KOPT-K1 (cell line): ENCODE data around the gene UTY.

Experiments used
- H3K27ac ChIP-seq: fragments of 200-600 bp; sonication (generic); 2 replicates; pipeline ENCODE4 v1.5.1; 2016; ENCODE audit warnings: antibody characterized with exemption, mild to moderate bottlenecking, low read depth, low read length; ENCODE audit not compliant: poor library complexity, severe bottlenecking
- H3K36me3 ChIP-seq: fragments of 200-600 bp; sonication (generic); 2 replicates; pipeline ENCODE4 v1.5.1; 2017; ENCODE audit warnings: antibody characterized with exemption, mild to moderate bottlenecking, low read length, moderate library complexity; ENCODE audit not compliant: insufficient read depth
- H3K9me3 ChIP-seq: fragments of 200-600 bp; sonication (generic); 2 replicates; pipeline ENCODE4 v1.5.1; 2017; ENCODE audit warnings: antibody characterized with exemption, low read length, mild to moderate bottlenecking; ENCODE audit not compliant: insufficient read depth, poor library complexity, severe bottlenecking

Gene UTY

DNA sequence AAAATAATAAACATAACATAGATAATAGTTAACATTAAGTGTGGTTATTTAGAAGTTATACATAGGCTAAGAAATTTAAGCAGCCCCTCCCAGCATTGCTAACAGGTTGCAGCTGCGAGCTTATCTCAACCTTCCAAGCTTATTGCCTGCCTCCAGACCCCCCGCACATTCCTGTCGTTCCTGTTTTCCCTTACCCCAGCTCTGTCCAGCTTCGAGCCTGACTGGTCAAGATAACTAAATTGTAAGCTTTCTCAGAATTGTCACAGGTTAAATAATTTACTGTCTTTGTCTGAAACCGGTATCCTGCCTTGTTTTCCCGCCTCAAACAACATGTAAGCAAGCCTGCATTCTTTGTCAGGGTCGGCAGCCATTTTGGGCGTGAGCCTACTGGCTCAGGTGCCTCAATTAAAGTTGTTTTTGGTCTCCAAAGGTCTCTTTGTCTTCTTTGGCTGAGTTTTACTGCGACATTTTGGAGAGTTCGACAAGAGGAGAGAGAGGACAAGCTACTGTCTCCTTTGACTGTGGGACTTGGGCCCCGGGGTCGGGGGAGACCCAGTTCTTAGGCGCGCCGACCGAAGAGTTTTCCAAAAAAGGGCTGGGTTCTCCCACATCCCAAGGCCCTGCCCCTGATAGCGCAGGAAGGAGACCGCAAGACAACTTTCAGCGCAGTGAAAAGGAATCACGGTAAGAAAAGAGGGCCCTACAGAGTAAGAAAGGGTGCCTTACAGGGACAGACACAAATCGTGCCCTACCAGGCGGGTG, 44.4 kb downstream of the UTY start:
- Histone ChIP-seq H3K36me3 (peaks cover 40% of the 10 kb centered on the region), H3K9me3 (peaks cover 27% of the 10 kb centered on the region), H3K27ac (peak overlapping the region; percentile 94)

DNA sequence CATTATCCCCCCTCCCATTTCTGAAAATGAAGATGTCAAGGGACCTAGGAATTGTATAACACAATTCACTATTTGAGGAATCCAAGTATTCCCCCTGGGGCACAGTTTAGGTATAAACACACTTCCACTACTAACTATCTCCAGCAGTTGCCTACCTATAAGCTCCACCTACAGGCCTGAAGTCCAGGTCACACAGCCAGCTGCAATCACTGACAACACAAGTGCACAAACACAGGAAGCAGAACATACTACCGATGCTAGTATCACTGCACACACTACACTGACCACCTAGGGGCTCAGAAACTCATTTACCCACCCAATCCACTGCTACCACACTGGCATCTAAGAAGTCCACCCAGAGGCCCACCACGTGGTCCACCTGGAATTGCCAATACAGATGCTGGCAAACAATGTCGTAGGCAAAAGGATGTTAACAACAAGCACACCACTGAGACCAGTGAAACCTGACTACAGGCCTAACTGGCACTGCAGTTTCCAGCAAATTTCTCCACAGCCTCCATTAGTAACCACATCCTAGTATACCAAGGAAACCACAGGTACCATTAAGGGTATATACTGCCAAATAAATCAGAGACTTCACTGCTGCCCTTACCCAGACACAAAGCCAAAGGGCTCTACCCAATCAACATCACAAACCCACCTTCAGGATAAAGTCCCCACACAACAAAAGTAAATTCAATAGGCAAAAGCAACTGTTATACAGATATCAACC, 47.4 kb downstream of the UTY start:
- Histone ChIP-seq H3K9me3 (peaks cover 56% of the 10 kb centered on the region), H3K36me3 (peaks cover 53% of the 10 kb centered on the region), H3K27ac (no peak overlapping the region)

DNA sequence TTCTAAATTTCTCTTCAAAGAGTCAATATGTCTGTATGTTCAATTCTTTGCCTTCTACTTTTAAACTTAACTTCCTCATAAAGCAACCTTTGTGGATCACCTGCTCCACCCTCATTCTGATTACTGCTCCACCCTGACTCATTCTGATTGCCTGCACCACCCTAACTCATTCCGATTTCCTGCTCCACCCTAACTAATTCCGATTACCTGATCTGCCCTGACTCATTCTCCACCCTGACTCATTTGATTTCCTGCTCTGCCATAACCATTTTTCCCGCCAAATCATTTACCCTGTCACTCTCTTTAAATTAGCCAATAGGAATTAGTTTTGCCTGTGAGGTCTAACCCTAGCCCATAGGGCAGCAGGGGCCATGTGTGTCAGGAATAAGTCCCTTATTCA, 50.3 kb downstream of the UTY start:
- Histone ChIP-seq H3K9me3 (peaks cover 70% of the 10 kb centered on the region), H3K36me3 (peaks cover 76% of the 10 kb centered on the region), H3K27ac (no peak overlapping the region)

DNA sequence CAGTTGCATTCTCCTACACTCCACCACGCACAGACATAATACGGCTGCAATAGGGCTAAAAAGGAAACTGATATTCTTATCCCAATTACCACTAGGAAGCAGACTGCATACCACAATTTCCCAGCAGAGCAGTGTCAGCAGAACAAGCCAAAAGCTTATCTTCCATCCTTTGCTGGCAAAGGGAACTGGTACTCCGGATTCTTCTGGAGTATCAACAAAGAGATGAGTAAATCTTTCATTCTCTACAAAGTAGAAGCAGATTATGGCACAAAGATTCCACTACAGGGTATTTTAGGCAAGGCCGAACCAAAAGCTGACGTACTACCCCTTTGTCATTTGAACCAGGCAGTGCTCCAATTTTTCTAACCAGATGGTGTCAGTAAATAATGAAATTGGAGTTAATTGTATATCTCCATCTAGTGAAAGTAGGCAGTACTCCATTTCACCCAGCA, 56.5 kb downstream of the UTY start:
- no peak overlapping the region for H3K27ac ChIP-seq
- peaks cover 60% of the 10 kb centered on the region for H3K36me3 ChIP-seq
- H3K9me3 ChIP-seq = peaks cover 23% of the 10 kb centered on the region

DNA sequence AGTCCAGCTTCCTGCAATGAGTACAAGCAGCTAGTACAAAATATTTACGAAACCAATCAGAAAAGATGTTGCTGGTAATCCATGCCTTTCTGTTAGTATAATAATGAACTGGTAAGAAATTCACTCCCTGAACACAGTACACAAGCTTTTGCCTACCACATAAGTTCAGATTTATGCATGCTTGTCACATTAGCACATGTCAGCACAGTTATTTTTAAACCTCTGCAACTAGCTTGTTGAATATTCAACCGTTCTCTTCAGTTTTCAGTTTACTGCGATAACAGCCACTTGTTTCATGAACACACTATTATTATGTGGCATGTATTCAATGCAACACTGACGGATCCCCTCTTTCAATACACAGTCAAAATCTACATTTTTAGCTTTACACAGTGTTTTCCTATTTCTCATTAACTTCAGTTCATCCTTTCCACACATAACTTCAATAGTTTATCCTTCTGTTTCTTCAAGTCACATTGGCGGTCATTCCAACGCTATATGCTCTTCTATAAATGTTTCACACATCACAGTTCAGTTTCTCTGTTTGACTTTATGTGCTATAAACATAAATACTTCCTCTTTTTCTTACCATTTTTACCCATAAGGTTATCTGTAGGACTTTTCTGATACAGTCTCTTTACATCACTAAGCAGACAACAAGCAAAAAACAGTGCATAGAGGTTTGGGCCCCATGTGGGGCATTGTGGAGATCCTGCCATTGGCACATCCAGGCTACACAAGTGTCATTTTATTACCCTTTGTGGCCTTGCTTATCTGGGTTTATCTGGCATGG, 62.8 kb downstream of the UTY start:
- Histone ChIP-seq H3K36me3 (peaks cover 32% of the 10 kb centered on the region), H3K9me3 (no peaks in the 10 kb centered on the region), H3K27ac (no peak overlapping the region)

DNA sequence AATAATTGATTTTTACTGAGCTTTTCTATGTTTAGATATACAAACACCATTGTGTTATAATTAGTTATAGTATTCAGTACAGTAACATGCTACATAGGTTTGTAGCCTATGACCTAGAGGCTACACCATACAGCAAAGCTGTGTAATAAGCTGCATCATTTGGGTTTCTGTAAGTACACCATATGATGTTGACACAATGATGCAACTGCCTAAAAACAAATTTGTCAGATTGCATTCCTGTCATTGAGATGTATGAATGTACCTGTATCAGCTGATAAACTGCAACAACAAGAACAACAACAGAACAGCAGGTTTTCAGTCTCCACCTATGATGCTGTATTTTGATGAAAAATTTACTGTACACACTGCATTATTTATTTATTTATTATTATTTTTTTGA, 64.3 kb downstream of the UTY start:
- Histone ChIP-seq H3K27ac (no peak overlapping the region), H3K36me3 (peaks cover 47% of the 10 kb centered on the region), H3K9me3 (no peaks in the 10 kb centered on the region)

DNA sequence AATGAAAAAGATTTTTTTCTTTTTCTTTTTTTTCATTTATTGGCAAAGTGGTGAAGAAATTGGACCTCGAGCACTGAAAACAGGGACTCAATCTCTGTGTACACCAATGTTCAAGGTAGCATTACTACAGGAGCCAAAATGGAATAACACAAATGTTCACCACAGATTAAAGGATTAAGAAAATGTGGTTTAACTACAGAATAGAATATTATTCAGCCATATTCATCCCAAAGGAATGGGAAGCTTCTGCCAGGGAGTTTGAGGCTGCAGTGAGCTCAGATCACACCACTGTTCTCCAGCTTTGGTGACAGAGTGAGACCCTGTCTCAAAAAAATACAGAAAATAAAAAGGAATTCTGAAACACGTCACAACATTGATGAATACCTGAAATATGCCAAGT, 81.0 kb downstream of the UTY start:
- Histone ChIP-seq H3K27ac (no peak overlapping the region), H3K9me3 (no peaks in the 10 kb centered on the region), H3K36me3 (peaks cover 54% of the 10 kb centered on the region)

DNA sequence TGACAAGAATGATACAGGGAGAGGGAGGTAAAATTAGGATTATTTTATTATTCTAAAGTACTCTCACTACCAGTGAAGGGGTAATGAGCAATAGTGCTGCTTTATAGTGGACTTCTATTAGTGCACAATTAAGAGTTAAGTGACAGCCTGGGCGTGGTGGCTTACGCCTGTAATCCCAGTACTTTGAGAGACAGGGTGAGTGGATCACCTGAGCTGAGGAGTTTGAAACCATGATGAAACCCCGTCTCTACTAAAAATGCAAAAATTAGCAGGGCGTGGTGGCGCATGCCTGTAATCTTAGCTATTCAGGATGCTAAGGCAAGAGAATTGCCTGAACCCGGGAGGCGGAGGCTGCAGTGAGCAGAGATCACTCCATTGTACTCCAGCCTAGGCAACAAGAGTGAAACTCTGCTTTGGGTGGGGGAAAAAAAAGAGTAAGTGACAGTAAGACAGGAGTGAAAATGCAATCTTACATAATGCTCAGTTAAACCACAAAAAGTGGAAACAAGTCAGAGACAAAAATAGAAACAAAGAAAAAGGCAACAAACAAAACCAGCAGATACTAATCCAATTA, 98.6 kb downstream of the UTY start:
- H3K9me3 ChIP-seq = no peaks in the 10 kb centered on the region
- no peak overlapping the region for H3K27ac ChIP-seq
- peaks cover 22% of the 10 kb centered on the region for H3K36me3 ChIP-seq

DNA sequence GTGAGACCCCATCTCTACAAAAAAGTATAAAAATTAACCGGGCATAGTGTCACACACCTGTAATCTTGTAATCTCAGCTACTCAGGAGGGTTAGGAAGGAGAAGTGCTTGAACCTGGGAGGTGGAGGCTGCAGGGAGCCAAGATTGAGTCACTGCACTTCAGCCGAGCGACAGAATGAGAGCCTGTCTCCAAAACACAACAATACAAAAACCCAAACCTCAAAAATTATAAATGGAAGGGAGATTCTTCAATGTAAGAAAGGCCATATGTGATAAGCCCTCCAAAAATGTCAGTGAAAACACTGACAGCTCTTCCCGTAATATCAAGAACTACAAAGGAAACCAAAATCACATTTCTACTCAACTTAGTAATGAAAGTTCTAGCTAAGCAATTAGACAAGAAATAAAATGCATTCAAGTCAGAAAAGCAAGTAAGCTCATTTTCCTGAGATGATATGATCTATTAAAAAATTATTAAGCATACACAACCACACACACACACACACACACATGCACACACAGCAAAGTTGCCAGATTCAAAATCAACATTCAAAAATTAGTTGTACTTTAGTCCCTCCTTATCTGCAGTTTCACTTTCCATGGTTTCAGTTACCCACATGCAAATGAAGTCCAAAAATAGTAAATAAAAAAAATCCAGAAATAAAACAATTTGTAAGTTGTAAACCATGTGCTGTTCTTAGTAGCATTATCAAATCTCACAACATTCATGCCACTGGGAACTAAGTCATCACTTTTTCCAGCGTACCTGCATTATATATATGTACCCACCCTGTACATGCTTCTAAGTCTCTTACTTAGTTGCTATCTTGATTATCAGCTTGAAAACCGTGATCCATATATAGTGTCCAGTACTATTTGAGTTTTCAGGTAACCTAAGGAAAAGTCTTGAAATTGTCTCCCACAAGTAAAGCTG, 108.7 kb downstream of the UTY start:
- peak overlapping the region; percentile 19 for H3K27ac ChIP-seq
- peaks cover 28% of the 10 kb centered on the region for H3K36me3 ChIP-seq
- H3K9me3 ChIP-seq = no peaks in the 10 kb centered on the region

DNA sequence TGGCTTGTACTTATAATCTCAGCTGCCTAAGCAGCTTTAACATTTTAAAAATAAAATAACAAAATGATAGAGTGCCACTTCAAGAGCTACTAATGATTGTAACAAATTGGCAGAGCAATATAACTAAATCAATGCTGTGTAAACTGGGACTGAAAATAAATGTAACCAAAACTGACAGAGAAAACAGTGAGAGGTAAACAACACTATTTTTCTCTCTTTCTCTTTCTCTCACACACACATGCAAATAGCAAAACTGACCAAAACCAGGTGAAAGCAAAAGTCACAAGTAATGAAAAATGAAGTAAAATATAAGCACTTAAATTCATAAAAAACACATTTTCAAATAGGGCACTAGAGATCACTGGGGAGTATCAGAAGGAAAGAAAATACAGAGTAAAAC, 109.6 kb downstream of the UTY start:
- Histone ChIP-seq H3K36me3 (peaks cover 32% of the 10 kb centered on the region), H3K27ac (no peak overlapping the region), H3K9me3 (no peaks in the 10 kb centered on the region)

DNA sequence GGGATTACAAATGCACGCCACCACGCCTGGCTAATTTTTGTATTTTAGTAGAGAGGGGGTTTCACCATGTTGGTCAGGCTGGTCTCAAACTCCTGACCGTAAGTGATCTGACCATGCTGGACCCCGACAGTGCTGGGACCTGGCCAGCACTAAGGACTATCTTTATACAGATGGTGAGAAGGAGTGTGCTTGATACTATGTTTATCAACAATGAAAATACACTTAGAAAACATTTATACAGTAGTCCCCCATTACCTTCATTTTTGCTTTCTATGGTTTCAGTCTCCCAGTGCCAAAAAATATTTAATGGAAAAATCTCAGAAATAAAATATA, 111.4 kb downstream of the UTY start:
- H3K9me3 ChIP-seq = no peaks in the 10 kb centered on the region
- peaks cover 39% of the 10 kb centered on the region for H3K36me3 ChIP-seq
- H3K27ac ChIP-seq = no peak overlapping the region

DNA sequence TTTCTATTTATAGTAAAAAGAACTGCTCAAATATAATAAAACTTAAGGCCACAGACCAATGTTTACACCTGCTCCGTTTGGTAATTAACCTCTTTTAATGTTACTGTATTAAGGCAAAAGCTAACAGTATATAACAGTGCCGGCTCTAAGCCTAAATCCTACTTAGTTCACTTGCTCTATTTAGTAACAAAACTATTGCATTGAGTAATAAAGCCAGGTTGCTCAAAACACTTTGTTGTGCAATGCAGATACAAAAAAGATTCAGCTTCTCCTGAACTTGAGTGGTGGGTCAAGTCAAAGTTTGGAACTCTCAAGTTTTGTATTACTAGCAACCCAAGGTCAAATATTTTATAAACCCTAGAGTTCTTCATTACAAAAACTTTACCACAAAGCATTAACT, 116.2 kb downstream of the UTY start:
- Histone ChIP-seq H3K27ac (no peak overlapping the region), H3K9me3 (no peaks in the 10 kb centered on the region), H3K36me3 (peaks cover 54% of the 10 kb centered on the region)

DNA sequence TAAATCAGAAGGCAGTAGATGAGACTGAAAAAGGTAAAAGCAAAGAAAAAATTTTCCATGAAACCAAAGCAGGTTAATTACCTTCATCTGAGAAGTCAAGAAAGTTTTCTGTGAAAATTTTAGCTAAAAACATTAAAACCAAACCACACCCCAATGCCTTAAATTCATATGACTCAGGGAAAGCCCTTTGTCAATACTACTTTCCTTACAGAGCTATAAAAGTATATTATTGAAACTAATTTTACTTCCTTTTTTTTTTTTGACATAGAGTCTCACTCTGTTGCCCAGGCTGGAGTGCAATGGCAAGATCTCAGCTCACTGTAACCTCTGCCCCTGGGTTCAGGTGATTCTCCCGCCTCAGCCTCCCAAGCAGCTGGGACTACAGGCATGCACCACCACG, 117.2 kb downstream of the UTY start:
- Histone ChIP-seq H3K9me3 (no peaks in the 10 kb centered on the region), H3K36me3 (peaks cover 54% of the 10 kb centered on the region), H3K27ac (no peak overlapping the region)
